ENCODE data around the gene ANKS1A.

GRCh38 chr6:35050757-35051330, 161.8 kb downstream of the ANKS1A start:
- TF ChIP-seq EZH2 (IDR thresholded peaks at IDR 0.05; ENCODE audit: insufficient read depth, poor library complexity, severe bottlenecking) = no peak
- TF ChIP-seq EZH2phosphoT487 (IDR thresholded peaks at IDR 0.05; ENCODE audit: insufficient read depth, low read depth) = no peak
